ENCODE measurements around the gene ACOT12.
A peak's percentile ranks its signal among the peaks of the same experiment; 100 is the strongest.
"Not testable (repeated sequence)": the region's sequence is repeated elsewhere in the genome, so short reads cannot be mapped to it uniquely, and the experiment has no call there.

The ACOT12 gene

GRCh38 chr5:81335946-81336345, 58.0 kb downstream of the ACOT12 start:
- DNase-seq: no peak

DNA sequence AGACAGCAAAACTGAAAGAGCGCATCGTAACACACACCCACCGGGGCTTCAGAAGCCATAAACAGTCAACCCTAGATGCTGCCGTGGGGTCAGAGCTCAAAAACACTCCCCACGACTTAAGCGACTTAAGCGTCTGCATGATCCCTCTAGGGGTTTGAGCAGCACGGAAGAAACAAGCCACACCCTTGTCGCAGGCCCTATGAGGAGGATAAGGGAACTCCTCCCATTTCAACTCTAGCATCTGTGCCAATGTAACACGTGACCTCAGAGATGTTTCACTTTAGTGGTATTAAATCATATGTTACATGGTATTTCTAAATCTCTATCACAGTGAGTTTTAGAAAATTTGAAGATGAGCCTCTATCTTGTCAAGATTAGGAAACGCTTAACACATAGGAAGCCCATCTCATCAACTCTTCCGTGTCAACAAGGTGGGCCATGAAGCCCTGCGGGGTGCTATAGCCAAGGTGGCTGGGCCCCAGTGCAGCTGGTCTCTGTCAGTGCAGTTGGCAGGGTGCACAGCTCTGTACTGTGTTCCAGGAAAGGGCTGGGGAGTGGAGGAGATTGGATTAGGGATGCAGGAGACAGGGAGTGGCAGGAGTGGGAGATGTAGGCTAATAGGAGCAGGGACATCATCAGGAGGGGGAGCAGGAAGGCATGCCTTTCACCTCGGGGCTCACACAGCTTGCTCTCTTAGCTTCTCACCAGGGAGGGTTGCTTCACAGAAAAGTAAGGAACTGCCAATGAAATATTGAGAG, 59.5 kb downstream of the ACOT12 start:
- DNase-seq: no peak

GRCh38 chr5:81326554-81326953, 67.4 kb downstream of the ACOT12 start:
- DNase-seq: no peak

DNA sequence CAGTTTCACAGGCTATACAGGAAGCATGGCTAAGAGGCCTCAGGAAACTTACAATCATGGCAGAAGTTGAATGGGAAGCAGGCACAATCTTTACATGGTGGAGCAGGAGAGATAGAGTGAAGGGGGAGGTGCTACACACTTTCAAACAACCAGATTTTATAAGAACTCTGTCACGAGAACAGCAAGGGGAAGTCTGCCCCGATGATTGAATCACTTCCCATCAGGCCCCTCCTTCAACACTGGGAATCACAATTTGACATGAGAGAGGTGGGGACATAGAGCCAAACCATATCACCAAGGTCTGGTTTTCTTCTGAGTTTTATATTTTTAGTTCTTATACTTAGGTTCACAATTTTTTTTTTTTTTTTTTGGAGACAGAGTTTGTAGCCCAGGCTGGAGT, 76.4 kb downstream of the ACOT12 start:
- no peak for DNase-seq

DNA sequence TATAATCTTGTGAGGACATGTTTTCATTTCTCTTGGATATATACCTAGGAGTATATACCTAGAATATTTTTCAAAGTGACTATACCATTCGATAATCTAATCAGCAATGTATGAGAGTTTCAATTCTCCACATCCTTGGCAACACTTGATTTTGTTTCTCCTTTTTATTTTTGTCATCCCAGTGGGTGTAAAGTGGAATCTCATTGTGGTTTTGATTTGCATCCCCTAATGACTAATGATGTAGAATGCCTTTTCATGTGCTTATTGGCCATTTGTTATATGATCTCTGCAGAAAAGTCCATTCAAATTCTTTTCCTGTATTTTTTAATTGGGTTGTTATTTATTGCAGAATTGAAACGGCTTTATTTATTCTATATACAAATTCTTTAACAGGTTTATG, 77.4 kb downstream of the ACOT12 start:
- no peak for DNase-seq

DNA sequence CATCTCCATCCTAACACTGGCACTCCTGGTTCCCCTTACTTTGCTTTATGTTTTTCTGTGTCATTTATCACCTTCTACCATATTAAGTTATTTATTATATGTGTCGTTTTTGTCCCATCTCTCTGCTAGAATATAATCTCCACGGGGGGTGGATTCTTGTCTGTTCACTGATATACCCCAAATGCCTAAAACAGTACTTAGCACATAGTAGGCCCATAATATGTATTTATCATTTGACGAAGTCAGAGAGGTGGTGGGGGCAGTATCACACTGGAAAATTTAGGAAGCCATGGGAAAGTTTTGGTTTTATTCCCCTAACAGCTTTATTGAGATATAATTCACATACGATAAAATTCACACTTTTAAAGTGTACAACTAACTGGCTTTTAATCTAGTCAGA, 78.1 kb downstream of the ACOT12 start:
- no peak for DNase-seq

DNA sequence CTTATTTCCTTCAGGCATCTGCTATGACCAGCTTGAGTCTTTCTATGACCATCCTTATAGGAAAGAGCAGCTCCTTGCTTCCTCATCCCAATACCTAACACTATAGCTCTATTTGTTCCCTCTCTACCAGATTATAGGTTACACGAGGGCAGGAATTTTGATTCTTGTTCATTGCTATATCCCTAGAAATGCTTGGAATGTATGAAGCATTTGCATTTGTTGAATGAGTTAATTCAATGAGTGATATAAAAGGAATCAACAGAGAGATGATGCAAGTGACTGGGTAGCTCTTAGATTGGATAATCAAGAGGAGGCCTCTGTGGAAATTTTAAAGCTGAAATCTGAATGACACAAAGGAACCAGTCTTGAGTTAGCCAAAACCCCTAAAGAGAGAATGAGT, 78.6 kb downstream of the ACOT12 start:
- DNase-seq: no peak

- no peak for DNase-seq
Observed at GRCh38 chr5:81314581-81314980, 79.4 kb downstream of the ACOT12 start.

GRCh38 chr5:81313686-81314085, 80.2 kb downstream of the ACOT12 start:
- no peak for DNase-seq

DNA sequence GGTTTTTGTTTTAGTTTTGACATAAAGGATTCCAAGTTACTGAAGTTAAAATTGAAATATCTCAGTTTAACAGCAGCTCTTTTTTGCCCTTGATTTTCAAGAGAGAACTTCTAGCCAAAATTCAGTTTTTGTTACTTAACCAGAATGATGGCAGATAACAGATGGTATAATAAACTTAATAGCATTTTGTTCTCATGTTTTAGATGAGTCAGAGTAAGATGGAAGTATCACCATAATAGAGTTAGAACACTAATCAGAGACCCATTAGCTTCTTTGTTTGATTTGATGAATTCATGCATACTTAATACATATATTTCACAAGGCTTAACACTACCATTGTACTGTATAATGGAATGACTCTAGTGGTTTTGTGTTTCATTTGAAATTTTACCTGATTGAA, 80.7 kb downstream of the ACOT12 start:
- DNase-seq: no peak

DNA sequence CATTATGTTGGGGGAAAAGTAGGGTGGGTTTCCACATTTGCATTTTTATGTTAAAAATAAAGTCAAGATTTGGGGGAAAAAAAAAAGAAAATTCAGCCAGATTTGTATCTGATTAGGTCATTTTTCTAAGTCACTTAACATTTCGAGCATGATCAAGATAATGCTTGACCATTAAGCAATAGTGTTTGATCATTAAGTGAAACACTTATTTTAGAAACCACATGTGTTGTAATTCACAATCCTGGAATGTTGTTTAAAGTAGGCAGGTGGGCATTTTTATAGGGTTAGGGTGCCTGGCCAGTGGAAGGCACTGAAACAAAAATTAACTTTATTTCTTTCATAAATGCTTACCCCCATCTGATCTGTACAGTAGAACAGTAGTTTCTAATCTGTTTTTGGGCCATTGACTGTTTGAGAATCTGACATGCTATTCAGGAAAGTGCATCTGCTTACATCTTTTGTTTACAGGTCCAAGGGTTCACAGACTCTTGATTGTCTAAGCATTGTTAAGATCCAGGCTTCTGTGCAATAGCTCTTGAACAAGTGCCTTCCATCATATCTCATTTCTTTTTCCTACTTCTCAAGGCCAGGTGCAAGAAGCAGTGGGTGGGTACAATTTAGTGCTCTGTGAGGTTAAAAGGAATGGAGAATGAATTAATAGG, 83.4 kb downstream of the ACOT12 start:
- DNase-seq: no peak

- no peak for DNase-seq
Observed at GRCh38 chr5:81308836-81309235, 85.1 kb downstream of the ACOT12 start.

- no peak for DNase-seq
Observed at GRCh38 chr5:81305785-81306184, 88.1 kb downstream of the ACOT12 start.

GRCh38 chr5:81303563-81303962, 90.4 kb downstream of the ACOT12 start:
- DNase-seq: no peak

- DNase-seq: no peak
Observed at GRCh38 chr5:81302596-81302995, 91.3 kb downstream of the ACOT12 start.

GRCh38 chr5:81301271-81302015, 92.5 kb downstream of the ACOT12 start, which contains the start of gene ZCCHC9:
TSS of gene ZCCHC9 (plus strand) at chr5:81301587. CDS start at chr5:81304758, 3,171 bp downstream.
- DNase-seq: peak; percentile 89

DNA sequence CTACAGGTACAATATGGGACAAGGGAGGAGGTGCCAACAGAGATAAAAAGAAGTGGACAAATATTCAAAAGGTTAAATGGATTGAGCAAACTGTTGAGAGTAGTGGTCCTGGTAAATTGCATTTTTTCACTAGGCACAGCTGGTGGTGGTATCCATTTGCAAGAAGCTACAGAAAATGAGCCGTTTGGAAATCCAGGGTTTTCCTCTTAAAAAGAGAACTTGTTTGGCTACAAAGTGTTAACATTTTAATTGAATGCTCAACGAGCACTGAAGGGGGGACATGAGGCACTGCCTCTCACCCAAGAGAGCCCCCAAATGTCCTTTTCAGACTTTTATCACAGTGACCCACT, 93.0 kb downstream of the ACOT12 start:
- no peak for DNase-seq

GRCh38 chr5:81297531-81297930, 96.4 kb downstream of the ACOT12 start:
- no peak for DNase-seq

- DNase-seq: not testable (repeated sequence)
Observed at GRCh38 chr5:81294021-81294420, 99.9 kb downstream of the ACOT12 start.

- DNase-seq: no peak
Observed at GRCh38 chr5:81292130-81292529, 101.8 kb downstream of the ACOT12 start.

GRCh38 chr5:81290146-81290545, 103.8 kb downstream of the ACOT12 start:
- DNase-seq: no peak

GRCh38 chr5:81288021-81288433, 105.9 kb downstream of the ACOT12 start:
- no peak for DNase-seq

DNA sequence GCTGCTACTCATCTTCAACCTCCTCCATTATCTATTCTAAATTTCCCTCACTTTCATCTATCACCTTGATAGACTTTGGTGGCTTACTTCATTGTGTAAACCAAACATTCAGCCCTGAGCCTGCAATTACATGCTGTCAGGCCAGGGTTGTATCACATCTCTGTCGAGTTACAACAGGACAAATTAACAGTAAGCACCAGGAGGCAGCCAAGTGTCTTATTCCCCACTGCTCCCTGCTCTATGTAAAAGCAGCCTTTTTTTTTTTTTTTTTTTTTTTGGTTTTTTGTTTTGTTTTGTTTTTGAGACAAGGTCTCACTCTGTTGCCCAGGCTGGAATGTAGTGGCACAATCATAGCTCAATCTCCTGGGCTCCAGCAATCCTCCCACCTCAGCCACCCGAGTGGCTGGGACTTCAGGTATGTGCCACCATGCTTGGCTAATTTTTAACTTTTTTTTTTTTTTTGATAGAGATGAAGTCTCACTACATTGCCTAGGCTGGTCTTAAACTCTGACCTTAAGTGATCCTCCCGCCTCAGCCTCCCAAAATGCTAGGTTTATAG, 107.8 kb downstream of the ACOT12 start:
- DNase-seq: no peak

GRCh38 chr5:81283976-81284375, 110.0 kb downstream of the ACOT12 start:
- no peak for DNase-seq

Data from activated T-cell treated with anti-CD3 and anti-CD28 coated beads, Interleukin-2, amount 50 U/mL, for 1 hour (primary cell).